Neural cell (in vitro differentiated cells): ENCODE results near the gene PLA2G2C.

Experiments
- EP300 ChIP-seq: fragments of 450-650 bp; conservative IDR thresholded peaks from 2 replicates; pipeline ENCODE4 v1.6.1; 2014; ENCODE audit warnings: antibody characterized with exemption, mild to moderate bottlenecking, moderate library complexity; ENCODE audit not compliant: poor library complexity, severe bottlenecking
- EZH2 ChIP-seq: fragments of 200-600, 300-800 bp; shearing (Covaris generic), sonication (generic); IDR thresholded peaks from 2 replicates; pipeline ENCODE4 v1.6.1; 2014; ENCODE audit warnings: antibody characterized with exemption, low read length, borderline replicate concordance, mild to moderate bottlenecking; ENCODE audit not compliant: insufficient read depth, poor library complexity, severe bottlenecking
- RAD21 ChIP-seq: fragments of 450-650 bp; conservative IDR thresholded peaks from 2 replicates; pipeline ENCODE4 v1.6.1; 2014; ENCODE audit warnings: antibody characterized with exemption, mild to moderate bottlenecking, moderate library complexity
- TF ChIP-seq, protein P1 (sequence below): IDR thresholded peaks from 2 replicates; pipeline ENCODE4 v1.6.1; 2012; ENCODE audit warnings: borderline replicate concordance
- TF ChIP-seq, protein P2 (sequence below): fragments of 450-650 bp; IDR thresholded peaks from 2 replicates; pipeline ENCODE4 v1.5.1; 2014; ENCODE audit warnings: antibody characterized with exemption, mild to moderate bottlenecking, moderate library complexity; ENCODE audit not compliant: poor library complexity, severe bottlenecking

DNA sequence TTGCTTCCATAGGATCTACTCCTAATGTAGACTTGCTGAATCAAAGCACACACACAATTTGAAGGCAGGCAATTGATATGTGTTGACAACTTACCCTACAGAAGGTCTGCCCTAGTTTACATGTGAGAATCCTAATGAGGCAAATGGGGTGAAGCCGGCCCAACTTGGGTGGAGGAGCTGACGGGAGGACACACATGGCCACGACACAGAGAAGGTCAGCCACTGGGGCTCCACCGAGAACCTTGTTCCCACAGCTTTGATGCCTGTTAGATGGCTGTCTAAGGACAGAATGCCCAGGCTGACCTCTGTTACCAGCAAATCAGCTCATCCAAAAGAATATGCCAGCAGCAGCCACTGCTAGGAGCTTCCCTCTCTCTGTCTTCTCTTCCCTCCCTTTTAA, 65.5 kb downstream of the PLA2G2C start:
- TF ChIP-seq EZH2: no peak
- TF ChIP-seq RAD21: no peak
- no peak for TF ChIP-seq EP300
- TF ChIP-seq, protein P1, sequence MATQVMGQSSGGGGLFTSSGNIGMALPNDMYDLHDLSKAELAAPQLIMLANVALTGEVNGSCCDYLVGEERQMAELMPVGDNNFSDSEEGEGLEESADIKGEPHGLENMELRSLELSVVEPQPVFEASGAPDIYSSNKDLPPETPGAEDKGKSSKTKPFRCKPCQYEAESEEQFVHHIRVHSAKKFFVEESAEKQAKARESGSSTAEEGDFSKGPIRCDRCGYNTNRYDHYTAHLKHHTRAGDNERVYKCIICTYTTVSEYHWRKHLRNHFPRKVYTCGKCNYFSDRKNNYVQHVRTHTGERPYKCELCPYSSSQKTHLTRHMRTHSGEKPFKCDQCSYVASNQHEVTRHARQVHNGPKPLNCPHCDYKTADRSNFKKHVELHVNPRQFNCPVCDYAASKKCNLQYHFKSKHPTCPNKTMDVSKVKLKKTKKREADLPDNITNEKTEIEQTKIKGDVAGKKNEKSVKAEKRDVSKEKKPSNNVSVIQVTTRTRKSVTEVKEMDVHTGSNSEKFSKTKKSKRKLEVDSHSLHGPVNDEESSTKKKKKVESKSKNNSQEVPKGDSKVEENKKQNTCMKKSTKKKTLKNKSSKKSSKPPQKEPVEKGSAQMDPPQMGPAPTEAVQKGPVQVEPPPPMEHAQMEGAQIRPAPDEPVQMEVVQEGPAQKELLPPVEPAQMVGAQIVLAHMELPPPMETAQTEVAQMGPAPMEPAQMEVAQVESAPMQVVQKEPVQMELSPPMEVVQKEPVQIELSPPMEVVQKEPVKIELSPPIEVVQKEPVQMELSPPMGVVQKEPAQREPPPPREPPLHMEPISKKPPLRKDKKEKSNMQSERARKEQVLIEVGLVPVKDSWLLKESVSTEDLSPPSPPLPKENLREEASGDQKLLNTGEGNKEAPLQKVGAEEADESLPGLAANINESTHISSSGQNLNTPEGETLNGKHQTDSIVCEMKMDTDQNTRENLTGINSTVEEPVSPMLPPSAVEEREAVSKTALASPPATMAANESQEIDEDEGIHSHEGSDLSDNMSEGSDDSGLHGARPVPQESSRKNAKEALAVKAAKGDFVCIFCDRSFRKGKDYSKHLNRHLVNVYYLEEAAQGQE: no peak
- TF ChIP-seq, protein P2, sequence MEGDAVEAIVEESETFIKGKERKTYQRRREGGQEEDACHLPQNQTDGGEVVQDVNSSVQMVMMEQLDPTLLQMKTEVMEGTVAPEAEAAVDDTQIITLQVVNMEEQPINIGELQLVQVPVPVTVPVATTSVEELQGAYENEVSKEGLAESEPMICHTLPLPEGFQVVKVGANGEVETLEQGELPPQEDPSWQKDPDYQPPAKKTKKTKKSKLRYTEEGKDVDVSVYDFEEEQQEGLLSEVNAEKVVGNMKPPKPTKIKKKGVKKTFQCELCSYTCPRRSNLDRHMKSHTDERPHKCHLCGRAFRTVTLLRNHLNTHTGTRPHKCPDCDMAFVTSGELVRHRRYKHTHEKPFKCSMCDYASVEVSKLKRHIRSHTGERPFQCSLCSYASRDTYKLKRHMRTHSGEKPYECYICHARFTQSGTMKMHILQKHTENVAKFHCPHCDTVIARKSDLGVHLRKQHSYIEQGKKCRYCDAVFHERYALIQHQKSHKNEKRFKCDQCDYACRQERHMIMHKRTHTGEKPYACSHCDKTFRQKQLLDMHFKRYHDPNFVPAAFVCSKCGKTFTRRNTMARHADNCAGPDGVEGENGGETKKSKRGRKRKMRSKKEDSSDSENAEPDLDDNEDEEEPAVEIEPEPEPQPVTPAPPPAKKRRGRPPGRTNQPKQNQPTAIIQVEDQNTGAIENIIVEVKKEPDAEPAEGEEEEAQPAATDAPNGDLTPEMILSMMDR: no peak
